Chondrocyte (in vitro differentiated cells): Measurements from ENCODE around the gene JPH3. TPM values are rescaled to one million over a fixed set of nuclear protein-coding genes. Genes with fewer than 3 reads are reported as not detected.

Experiments
- DNase-seq: peaks from one replicate; pipeline ENCODE4 v3.0.0; 2021; ENCODE audit warnings: mixed read lengths, low spot score
- H3K27ac Mint-ChIP-seq: one replicate; pipeline ENCODE4 v1.8.0; 2021; ENCODE audit warnings: mild to moderate bottlenecking, moderate library complexity, mixed read lengths; ENCODE audit not compliant: unreplicated experiment
- H3K27me3 Mint-ChIP-seq: 2 replicates; pipeline ENCODE4 v1.8.0; 2021; ENCODE audit warnings: low read depth, mixed read lengths
- H3K36me3 Mint-ChIP-seq: 2 replicates; pipeline ENCODE4 v1.8.0; 2021; ENCODE audit warnings: low read depth, mixed read lengths
- H3K4me1 Mint-ChIP-seq: 2 replicates; pipeline ENCODE4 v1.8.0; 2021; ENCODE audit warnings: low read depth, mild to moderate bottlenecking, mixed read lengths
- H3K4me3 Mint-ChIP-seq: one replicate; pipeline ENCODE4 v1.8.0; 2021; ENCODE audit warnings: mild to moderate bottlenecking, moderate library complexity, mixed read lengths; ENCODE audit not compliant: unreplicated experiment
- H3K9me3 Mint-ChIP-seq: 2 replicates; pipeline ENCODE4 v1.8.0; 2021; ENCODE audit warnings: low read depth, mixed read lengths
- CTCF ChIP-seq: fragments of 200-600 bp; sonication (generic); IDR thresholded peaks from 2 replicates; pipeline ENCODE4 v1.5.0; 2021; ENCODE audit warnings: antibody characterized with exemption, mild to moderate bottlenecking, moderate library complexity
- total RNA-seq: library from RNA; stranded (reverse); gene quantifications from 3 replicates; pipeline ENCODE4 v1.2.1, GENCODE V29; 2021

Gene JPH3
- total RNA-seq, 1 donor from 2014 or later: 1.2 TPM

- no peak for TF ChIP-seq CTCF
- Mint-ChIP-seq H3K27ac (no peak overlapping the region), H3K4me1 (no peaks in the 10 kb centered on the region), H3K36me3 (peaks cover 11% of the 10 kb centered on the region), H3K9me3 (no peaks in the 10 kb centered on the region), H3K4me3 (no peak overlapping the region), H3K27me3 (no peaks in the 10 kb centered on the region)
- no peak for DNase-seq
These were observed 91.5 kb downstream of the JPH3 start for GRCh38 chr16:87693827-87694226.

- no peak for DNase-seq
- Mint-ChIP-seq H3K4me1 (no peaks in the 10 kb centered on the region), H3K4me3 (no peak overlapping the region), H3K27ac (no peak overlapping the region), H3K36me3 (peaks cover 11% of the 10 kb centered on the region), H3K9me3 (no peaks in the 10 kb centered on the region), H3K27me3 (no peaks in the 10 kb centered on the region)
- TF ChIP-seq CTCF: no peak
These were observed 92.3 kb downstream of the JPH3 start for GRCh38 chr16:87694441-87695125.

GRCh38 chr16:87695534-87695933 is 93.2 kb downstream of the JPH3 start:
- no peak overlapping the region for H3K4me3 Mint-ChIP-seq
- no peak overlapping the region for H3K27ac Mint-ChIP-seq
- TF ChIP-seq CTCF: no peak
- H3K9me3 Mint-ChIP-seq: no peaks in the 10 kb centered on the region
- no peak for DNase-seq
- no peaks in the 10 kb centered on the region for H3K27me3 Mint-ChIP-seq
- H3K4me1 Mint-ChIP-seq: no peaks in the 10 kb centered on the region
- H3K36me3 Mint-ChIP-seq: peaks cover 14% of the 10 kb centered on the region

GRCh38 chr16:87696726-87697125 is 94.4 kb downstream of the JPH3 start:
- peaks cover 15% of the 10 kb centered on the region for H3K36me3 Mint-ChIP-seq
- no peaks in the 10 kb centered on the region for H3K9me3 Mint-ChIP-seq
- no peak overlapping the region for H3K4me3 Mint-ChIP-seq
- TF ChIP-seq CTCF: no peak
- no peaks in the 10 kb centered on the region for H3K27me3 Mint-ChIP-seq
- H3K27ac Mint-ChIP-seq: no peak overlapping the region
- no peak for DNase-seq
- H3K4me1 Mint-ChIP-seq: no peaks in the 10 kb centered on the region

- no peak overlapping the region for H3K27ac Mint-ChIP-seq
- no peaks in the 10 kb centered on the region for H3K9me3 Mint-ChIP-seq
- DNase-seq: no peak
- H3K27me3 Mint-ChIP-seq: no peaks in the 10 kb centered on the region
- no peaks in the 10 kb centered on the region for H3K4me1 Mint-ChIP-seq
- no peak overlapping the region for H3K4me3 Mint-ChIP-seq
- TF ChIP-seq CTCF: no peak
- H3K36me3 Mint-ChIP-seq: peaks cover 16% of the 10 kb centered on the region
These were observed 94.9 kb downstream of the JPH3 start for GRCh38 chr16:87697256-87697655.
